HG03159 (cell line): Measurements from ENCODE around the gene TAC1.
"Not testable (repeated sequence)": the region's sequence is repeated elsewhere in the genome, so short reads cannot be mapped to it uniquely, and the experiment has no call there.

Experiments
- ATAC-seq: cut with Tn5 transposase; IDR thresholded peaks from one replicate; pipeline ENCODE4 v1.9.1; 2021; ENCODE audit warnings: mild to moderate bottlenecking, moderate library complexity; ENCODE audit not compliant: unreplicated experiment

The TAC1 gene

GRCh38 chr7:97731736-97732564 is at the start of gene TAC1:
Gene TAC1, plus strand, starts transcription at chr7:97732086. Its CDS starts 527 bp downstream, at chr7:97732613.
- no peak for ATAC-seq

- ATAC-seq = no peak
Observed at GRCh38 chr7:97685952-97686351, 45.9 kb upstream of the TAC1 start.

GRCh38 chr7:97693586-97693985 is 38.3 kb upstream of the TAC1 start:
- no peak for ATAC-seq

- no peak for ATAC-seq
Observed at GRCh38 chr7:97694355-97694754, 37.5 kb upstream of the TAC1 start.

- no peak for ATAC-seq
Observed at GRCh38 chr7:97697396-97697795, 34.5 kb upstream of the TAC1 start.

GRCh38 chr7:97722386-97722785 is 9.5 kb upstream of the TAC1 start:
- ATAC-seq = no peak

- no peak for ATAC-seq
Observed at GRCh38 chr7:97732565-97733275, 834 bp downstream of the TAC1 start.

GRCh38 chr7:97733276-97734161 is 1.6 kb downstream of the TAC1 start:
- ATAC-seq = no peak

- ATAC-seq = no peak
Observed at GRCh38 chr7:97734255-97734654, 2.4 kb downstream of the TAC1 start.

- ATAC-seq = no peak
Observed at GRCh38 chr7:97735075-97735474, 3.2 kb downstream of the TAC1 start.

GRCh38 chr7:97748482-97748881 is 16.6 kb downstream of the TAC1 start:
- ATAC-seq = no peak

GRCh38 chr7:97751566-97751965 is 19.7 kb downstream of the TAC1 start:
- ATAC-seq = no peak

- ATAC-seq = no peak
Observed at GRCh38 chr7:97752215-97752614, 20.3 kb downstream of the TAC1 start.

- ATAC-seq = no peak
Observed at GRCh38 chr7:97757824-97758223, 25.9 kb downstream of the TAC1 start.

- ATAC-seq = no peak
Observed at GRCh38 chr7:97770850-97771249, 39.0 kb downstream of the TAC1 start.

- ATAC-seq = no peak
Observed at GRCh38 chr7:97771576-97771975, 39.7 kb downstream of the TAC1 start.

- no peak for ATAC-seq
Observed at GRCh38 chr7:97772045-97772901, 40.4 kb downstream of the TAC1 start.

GRCh38 chr7:97786398-97786797 is 54.5 kb downstream of the TAC1 start:
- ATAC-seq = not testable (repeated sequence)
